GM23248 (cell line): ENCODE data around the gene GOLGA6L10.
"Not testable (repeated sequence)": the region's sequence is repeated elsewhere in the genome, so short reads cannot be mapped to it uniquely, and the experiment has no call there.

Experiments used
- EZH2 ChIP-seq: fragments of 200-600 bp; sonication (generic); IDR thresholded peaks from 2 replicates; pipeline ENCODE4 v1.6.1; 2018; ENCODE audit warnings: antibody characterized with exemption, mild to moderate bottlenecking; ENCODE audit not compliant: insufficient read depth, poor library complexity, severe bottlenecking
- EZH2phosphoT487 ChIP-seq: fragments of 200-600 bp; sonication (generic); IDR thresholded peaks from 2 replicates; pipeline ENCODE4 v1.6.1; 2018; ENCODE audit warnings: antibody characterized with exemption, moderate library complexity, mild to moderate bottlenecking, low read depth; ENCODE audit not compliant: insufficient read depth

DNA sequence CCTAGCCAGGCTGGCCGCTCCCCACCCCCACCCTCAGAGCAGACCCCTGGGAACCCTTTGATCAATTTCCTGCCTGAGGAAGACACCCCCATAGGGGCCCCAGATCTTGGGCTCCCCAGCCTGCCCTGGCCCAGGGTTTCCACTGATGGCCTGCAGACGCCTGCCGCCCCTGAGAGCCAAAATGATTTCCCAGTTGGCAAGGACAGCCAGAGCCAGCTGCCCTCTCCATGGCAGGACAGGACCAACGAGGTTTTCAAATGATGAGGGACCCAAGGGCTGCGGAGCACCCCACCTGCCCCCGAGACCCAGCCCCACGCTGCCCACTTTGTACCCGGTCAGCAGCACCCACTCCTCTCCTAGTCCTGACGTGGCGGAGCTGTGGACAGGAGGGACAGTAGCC is 21.9 kb downstream of the GOLGA6L10 start:
- TF ChIP-seq EZH2, EZH2phosphoT487: not testable (repeated sequence)
